22Rv1 (cell line): ENCODE results near the gene ABLIM3.

ENCODE experiments used
- H3K27ac ChIP-seq: fragments of 450-650 bp; 2 replicates; pipeline ENCODE4 v1.5.1; 2017
- CTCF ChIP-seq: fragments of 450-650 bp; IDR thresholded peaks from 2 replicates; pipeline ENCODE4 v1.5.1; 2017; ENCODE audit warnings: mild to moderate bottlenecking
- ZFX ChIP-seq: fragments of 450-650 bp; IDR thresholded peaks from 2 replicates; pipeline ENCODE4 v1.6.1; 2017; ENCODE audit warnings: antibody characterized with exemption, borderline replicate concordance

The ABLIM3 gene

GRCh38 chr5:149141224-149141956, at the start of gene ABLIM3:
TSS of gene ABLIM3 (plus strand) at chr5:149141493. CDS start at chr5:149142096, 603 bp downstream.
- peak; percentile 97 for TF ChIP-seq CTCF
- TF ChIP-seq ZFX: no peak
- H3K27ac ChIP-seq: no peak within 1 kb of the TSS

GRCh38 chr5:149093625-149094024, 47.7 kb upstream of the ABLIM3 start:
- H3K27ac ChIP-seq: no peak overlapping the region
- TF ChIP-seq CTCF: no peak
- no peak for TF ChIP-seq ZFX

GRCh38 chr5:149094996-149095395, 46.3 kb upstream of the ABLIM3 start:
- no peak overlapping the region for H3K27ac ChIP-seq
- TF ChIP-seq CTCF: no peak
- no peak for TF ChIP-seq ZFX

- no peak for TF ChIP-seq ZFX
- no peak for TF ChIP-seq CTCF
- no peak overlapping the region for H3K27ac ChIP-seq
These were observed 41.4 kb upstream of the ABLIM3 start for GRCh38 chr5:149099920-149100319.

GRCh38 chr5:149100331-149100730, 41.0 kb upstream of the ABLIM3 start:
- TF ChIP-seq ZFX (no peak), CTCF (no peak)
- H3K27ac ChIP-seq: no peak overlapping the region

- TF ChIP-seq CTCF: no peak
- TF ChIP-seq ZFX: no peak
- no peak overlapping the region for H3K27ac ChIP-seq
These were observed 32.5 kb upstream of the ABLIM3 start for GRCh38 chr5:149108651-149109280.

GRCh38 chr5:149110406-149110805, 30.9 kb upstream of the ABLIM3 start:
- TF ChIP-seq CTCF (no peak), ZFX (no peak)
- H3K27ac ChIP-seq: no peak overlapping the region
